Hepatocyte (in vitro differentiated cells): ENCODE measurements around the gene WDR46. TPM values are rescaled to one million over a fixed set of nuclear protein-coding genes. Genes with fewer than 3 reads are reported as not detected.

Experiments
- DNase-seq: peaks from one replicate; pipeline ENCODE4 v3.0.0-alpha.2; 2016; ENCODE audit warnings: low spot score
- H2AFZ ChIP-seq: fragments of 200-600 bp; sonication (generic); 2 replicates; pipeline ENCODE4 v1.6.0; 2016; ENCODE audit warnings: antibody characterized with exemption, mild to moderate bottlenecking
- H3K27ac ChIP-seq: fragments of 200-600 bp; sonication (generic); 2 replicates; pipeline ENCODE4 v1.5.1; 2016; ENCODE audit warnings: mild to moderate bottlenecking
- H3K27me3 ChIP-seq: fragments of 200-600 bp; sonication (generic); 2 replicates; pipeline ENCODE4 v1.6.1; 2016
- H3K36me3 ChIP-seq: fragments of 200-600 bp; sonication (generic); replicated peaks from 2 replicates; pipeline ENCODE4 v1.5.1; 2016; ENCODE audit warnings: low read depth; ENCODE audit not compliant: insufficient read depth
- H3K4me1 ChIP-seq: fragments of 200-600 bp; sonication (generic); 2 replicates; pipeline ENCODE4 v1.5.1; 2016; ENCODE audit warnings: mild to moderate bottlenecking, moderate library complexity; ENCODE audit not compliant: insufficient read depth
- H3K4me2 ChIP-seq: fragments of 200-600 bp; sonication (generic); 2 replicates; pipeline ENCODE4 v1.6.0; 2016
- H3K4me3 ChIP-seq: fragments of 200-600 bp; sonication (generic); 2 replicates; pipeline ENCODE4 v1.5.1; 2016; ENCODE audit warnings: mild to moderate bottlenecking
- H3K79me2 ChIP-seq: fragments of 200-600 bp; sonication (generic); 2 replicates; pipeline ENCODE4 v1.6.0; 2017; ENCODE audit warnings: mild to moderate bottlenecking
- H3K9me2 ChIP-seq: fragments of 200-600 bp; sonication (generic); replicated peaks from 2 replicates; pipeline ENCODE4 v1.6.0; 2017; ENCODE audit warnings: mild to moderate bottlenecking; ENCODE audit not compliant: insufficient read depth
- H3K9me3 ChIP-seq: fragments of 200-600 bp; sonication (generic); 2 replicates; pipeline ENCODE4 v1.5.1; 2016; ENCODE audit warnings: low read depth, mild to moderate bottlenecking
- H4K20me1 ChIP-seq: fragments of 200-600 bp; sonication (generic); 2 replicates; pipeline ENCODE4 v1.6.0; 2016; ENCODE audit warnings: mild to moderate bottlenecking; ENCODE audit not compliant: insufficient read depth, poor library complexity, severe bottlenecking
- CTCF ChIP-seq: fragments of 200-600 bp; sonication (generic); IDR thresholded peaks from 2 replicates; pipeline ENCODE4 v1.5.1; 2016; ENCODE audit warnings: antibody characterized with exemption, mild to moderate bottlenecking; ENCODE audit not compliant: poor library complexity
- EZH2 ChIP-seq: fragments of 200-600 bp; sonication (generic); IDR thresholded peaks from 2 replicates; pipeline ENCODE4 v1.6.1; 2016; ENCODE audit warnings: antibody characterized with exemption, mild to moderate bottlenecking, borderline replicate concordance
- EZH2phosphoT487 ChIP-seq: fragments of 200-600 bp; sonication (generic); IDR thresholded peaks from one replicate; pipeline ENCODE4 v1.6.1; 2018; ENCODE audit warnings: antibody characterized with exemption, mild to moderate bottlenecking, low read depth, moderate library complexity; ENCODE audit not compliant: unreplicated experiment, severe bottlenecking
- whole genome bisulfite sequencing: methylation state at CpG from one replicate; pipeline ENCODE4 v1.1.6; 2016; ENCODE audit warnings: low lambda C conversion rate; ENCODE audit errors: missing lambda C conversion rate; 5-methylcytosine and 5-hydroxymethylcytosine counted together
- polyA plus RNA-seq: library from polyadenylated mRNA; unstranded; fragments of >200 nt; fragmentation: Nextera tagmentation; extraction: Ambion mirVana; gene quantifications from 2 replicates; pipeline ENCODE4 v1.2.1, GENCODE V29; 2016
- total RNA-seq: library from RNA; depleted of rRNA; stranded (reverse); fragments of >200 nt; gene quantifications from 2 replicates; pipeline ENCODE4 v1.2.3, GENCODE V29; 2014

The WDR46 gene
- total and polyA plus RNA-seq, 2 experiments from 2014 or later = 51.1 to 84.2 TPM

DNA sequence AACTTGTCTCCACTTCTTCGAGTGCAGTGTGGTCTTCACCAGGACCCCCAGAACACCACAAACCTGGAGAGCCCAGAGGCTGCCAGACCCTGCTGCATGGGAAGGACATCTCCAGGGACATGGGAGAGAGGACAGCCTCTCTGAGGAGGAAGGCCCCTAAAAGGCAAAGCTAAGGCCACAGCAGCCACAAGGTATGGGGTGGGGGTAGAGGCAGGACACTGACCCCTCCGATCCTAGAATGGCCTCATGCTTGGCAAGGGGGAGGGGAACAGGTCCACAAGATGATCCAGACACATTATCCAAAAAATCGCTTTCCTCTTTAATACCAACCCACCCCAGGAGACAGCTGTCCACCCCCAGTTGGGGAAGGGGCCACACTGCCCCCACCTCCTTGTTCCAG, 10.2 kb downstream of the WDR46 start:
- no peaks in the 10 kb centered on the region for H3K27me3 ChIP-seq
- no peaks in the 10 kb centered on the region for H3K9me3 ChIP-seq
- DNase-seq = no peak
- 91% methylated on average over 3 of the region's 3 CpGs for WGBS
- no peak overlapping the region for H3K4me2 ChIP-seq
- H3K9me2 ChIP-seq = no peaks in the 10 kb centered on the region
- H3K4me1 ChIP-seq = peaks cover 39% of the 10 kb centered on the region
- H3K27ac ChIP-seq = no peak overlapping the region
- no peak overlapping the region for H3K4me3 ChIP-seq
- TF ChIP-seq EZH2 (no peak), EZH2phosphoT487 (no peak)
- no peak overlapping the region for H2AFZ ChIP-seq
- peaks cover 29% of the 10 kb centered on the region for H4K20me1 ChIP-seq
- H3K36me3 ChIP-seq = no peaks in the 10 kb centered on the region
- H3K79me2 ChIP-seq = peaks cover 19% of the 10 kb centered on the region

DNA sequence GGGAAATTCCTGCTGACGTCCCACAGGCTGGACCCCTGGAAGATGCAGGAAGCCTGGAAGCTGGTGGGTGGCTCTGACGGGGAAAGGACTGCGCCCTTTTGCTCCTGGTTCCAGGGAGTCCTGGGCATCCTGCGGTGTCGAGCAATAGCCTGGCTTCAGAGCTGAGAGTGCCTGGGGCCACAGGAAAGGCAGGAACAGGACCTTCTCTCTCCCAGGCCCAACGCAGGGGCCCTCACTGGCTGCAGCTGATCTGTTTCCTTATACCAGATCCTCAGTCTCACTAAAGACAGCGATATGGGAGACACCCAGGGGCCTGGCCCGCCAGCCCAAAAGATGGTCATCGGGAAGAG, 10.7 kb downstream of the WDR46 start:
- Histone ChIP-seq H3K79me2 (peaks cover 23% of the 10 kb centered on the region), H3K4me3 (no peak overlapping the region), H3K4me1 (peaks cover 43% of the 10 kb centered on the region), H3K4me2 (no peak overlapping the region), H3K36me3 (no peaks in the 10 kb centered on the region), H3K9me2 (no peaks in the 10 kb centered on the region), H3K27me3 (no peaks in the 10 kb centered on the region), H2AFZ (no peak overlapping the region), H3K9me3 (no peaks in the 10 kb centered on the region), H4K20me1 (peaks cover 29% of the 10 kb centered on the region), H3K27ac (peak overlapping the region; percentile 97)
- DNase-seq = no peak
- 91% methylated on average over 8 of the region's 9 CpGs for WGBS
- TF ChIP-seq CTCF (no peak), EZH2 (no peak), EZH2phosphoT487 (no peak)

GRCh38 chr6:33277663-33278391, 11.2 kb downstream of the WDR46 start:
- 61% methylated on average over 39 of the region's 39 CpGs for WGBS
- Histone ChIP-seq H3K9me2 (no peaks in the 10 kb centered on the region), H4K20me1 (peaks cover 29% of the 10 kb centered on the region), H3K4me3 (peak overlapping the region; percentile 74), H3K4me2 (peak overlapping the region; percentile 91), H3K27me3 (no peaks in the 10 kb centered on the region), H2AFZ (peak overlapping the region; percentile 88), H3K4me1 (peaks cover 49% of the 10 kb centered on the region), H3K36me3 (no peaks in the 10 kb centered on the region), H3K9me3 (no peaks in the 10 kb centered on the region), H3K27ac (peak overlapping the region; percentile 97), H3K79me2 (peaks cover 29% of the 10 kb centered on the region)
- DNase-seq = peak; percentile 32
- TF ChIP-seq EZH2phosphoT487 = no peak
- no peak for TF ChIP-seq CTCF
- no peak for TF ChIP-seq EZH2

- H3K27me3 ChIP-seq = no peaks in the 10 kb centered on the region
- no peaks in the 10 kb centered on the region for H3K9me3 ChIP-seq
- 3% methylated on average over 41 of the region's 80 CpGs for WGBS
- H3K36me3 ChIP-seq = no peaks in the 10 kb centered on the region
- peak within 1 kb of the TSS; percentile 74 for H3K4me3 ChIP-seq
- no peaks in the 10 kb centered on the region for H3K9me2 ChIP-seq
- peak within 1 kb of the TSS; percentile 91 for H3K4me2 ChIP-seq
- peak within 1 kb of the TSS; percentile 97 for H3K27ac ChIP-seq
- no peak for TF ChIP-seq EZH2phosphoT487
- no peak for TF ChIP-seq EZH2
- peak; percentile 47 for TF ChIP-seq CTCF
- H2AFZ ChIP-seq = peak within 1 kb of the TSS; percentile 88
- peaks cover 36% of the 10 kb centered on the region for H3K79me2 ChIP-seq
- peaks cover 29% of the 10 kb centered on the region for H4K20me1 ChIP-seq
- H3K4me1 ChIP-seq = peaks cover 51% of the 10 kb centered on the region
- DNase-seq = peak; percentile 88
Measured at GRCh38 chr6:33276864-33277662, 12.0 kb downstream of the WDR46 start, which contains the start of gene B3GALT4. B3GALT4 (plus strand) TSS chr6:33277123; CDS start chr6:33277420, 297 bp downstream.
